Measurements from ENCODE around the gene SLC25A11.
A peak's percentile ranks its signal among the peaks of the same experiment; 100 is the strongest.

Gene SLC25A11

DNA sequence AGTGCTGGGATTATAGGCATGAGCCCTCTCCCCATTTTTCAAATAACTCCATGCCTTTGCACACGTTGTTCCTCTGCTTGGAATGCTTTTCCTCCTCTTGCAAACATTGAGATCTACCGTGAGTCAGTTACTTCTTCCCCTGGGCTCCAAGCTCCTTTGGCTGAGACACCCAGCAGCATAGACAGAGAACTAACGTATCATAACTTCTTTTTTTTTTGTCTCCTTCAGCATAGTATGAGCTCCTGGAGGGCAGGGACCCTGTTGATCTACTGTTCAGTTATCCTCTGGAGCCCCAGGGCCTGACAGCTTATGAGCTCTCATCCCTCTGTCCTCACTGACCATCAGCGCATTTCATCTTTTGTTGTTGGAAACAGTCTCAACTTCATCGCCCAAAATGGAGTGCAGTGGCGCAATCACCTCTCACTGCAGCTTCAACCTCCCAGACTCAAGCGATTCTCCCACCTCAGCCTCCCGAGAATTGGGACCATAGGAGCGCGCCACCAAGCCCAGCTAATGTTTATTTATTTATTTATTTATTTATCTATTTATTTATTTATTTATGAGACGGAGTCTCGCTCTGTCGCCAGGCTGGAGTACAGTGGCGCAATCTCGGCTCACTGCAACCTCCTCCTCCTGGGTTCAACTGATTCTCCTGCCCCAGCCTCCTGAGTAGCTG lies 25.6 kb upstream of the SLC25A11 start:
- DNase-seq, result no peak

DNA sequence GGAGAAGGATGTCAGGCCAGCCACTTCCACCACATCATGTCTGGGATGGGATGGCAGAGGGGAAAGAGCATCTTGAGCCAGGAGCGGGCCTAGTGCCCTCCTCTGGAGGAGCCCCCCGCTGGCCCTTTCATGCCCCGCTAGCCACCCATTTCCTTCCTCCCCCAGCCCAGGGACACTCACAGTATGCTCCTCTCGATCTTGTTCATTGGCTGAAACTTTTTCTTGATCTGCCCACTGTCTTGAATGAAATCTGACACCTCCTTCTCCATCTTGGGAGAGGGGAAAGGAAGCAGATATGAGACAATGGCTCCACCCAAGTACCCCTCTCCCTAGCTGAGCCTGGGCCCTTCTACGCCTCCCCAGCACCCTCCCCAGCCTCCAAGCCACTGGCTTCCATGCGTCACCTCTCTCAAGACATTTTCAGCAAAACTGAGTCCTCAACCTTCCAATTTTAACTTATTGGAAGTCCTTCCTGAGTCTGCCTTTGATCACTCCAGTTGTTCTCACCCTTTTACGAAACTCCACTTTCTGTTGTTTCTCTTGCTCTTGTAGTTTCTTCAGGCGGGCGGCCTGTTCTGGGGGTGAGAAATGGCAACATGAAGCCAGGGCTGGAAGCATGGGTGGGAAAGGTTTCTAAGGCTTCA lies 20.6 kb upstream of the SLC25A11 start:
- DNase-seq, result no peak

DNA sequence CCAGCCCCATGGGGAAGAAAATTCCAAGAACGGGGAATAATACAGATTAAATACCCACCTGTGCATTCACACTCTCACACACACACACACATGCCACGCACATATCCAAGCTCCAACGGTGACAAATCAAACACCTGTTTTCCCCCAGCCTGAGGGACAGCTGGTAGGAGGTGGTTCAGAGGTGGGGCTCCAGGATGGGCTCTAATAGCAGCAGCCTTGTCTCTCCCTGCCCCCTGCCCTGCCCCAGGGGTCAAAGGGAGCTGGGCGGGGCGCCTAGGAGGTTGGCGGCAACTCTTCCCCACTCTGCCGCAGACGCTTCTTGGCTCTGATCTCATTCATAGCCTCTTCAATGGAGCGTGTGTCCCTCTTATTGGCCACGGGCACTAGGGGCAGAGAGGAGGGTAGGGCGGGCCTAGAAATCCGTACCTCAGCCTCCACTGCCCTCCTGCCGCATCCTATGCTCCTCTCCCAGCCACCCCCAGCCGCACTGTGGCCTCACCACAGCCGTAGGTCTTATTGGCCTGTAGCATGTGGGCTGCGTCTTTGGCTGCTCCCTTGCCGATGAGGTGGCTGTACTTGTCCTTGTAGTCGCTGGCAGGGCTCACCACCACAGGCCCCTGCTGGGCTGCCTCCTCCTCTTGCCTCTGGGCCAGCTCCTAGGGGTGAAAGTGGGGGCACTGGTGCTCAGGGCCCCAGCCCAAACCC lies 19.6 kb upstream of the SLC25A11 start:
- no peak for DNase-seq

DNA sequence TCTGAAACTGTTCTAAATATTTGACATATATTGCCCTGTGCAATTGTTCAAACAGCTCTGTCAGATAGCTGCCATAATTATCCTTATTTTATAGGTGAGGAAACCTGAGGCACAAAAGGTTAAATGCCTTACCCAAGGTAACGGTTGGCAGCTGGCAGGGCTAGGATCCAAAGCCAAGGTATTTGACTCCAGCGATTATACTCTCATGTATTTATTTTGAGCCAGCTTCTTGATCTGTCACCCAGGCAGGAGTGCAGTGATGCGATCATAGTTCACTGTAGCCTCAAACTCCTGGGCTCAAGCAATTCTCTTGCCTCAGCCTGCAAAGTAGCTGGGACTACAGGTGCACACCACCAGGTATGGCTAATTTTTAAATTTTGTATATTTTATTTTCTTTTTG lies 18.3 kb upstream of the SLC25A11 start:
- no peak for DNase-seq

DNA sequence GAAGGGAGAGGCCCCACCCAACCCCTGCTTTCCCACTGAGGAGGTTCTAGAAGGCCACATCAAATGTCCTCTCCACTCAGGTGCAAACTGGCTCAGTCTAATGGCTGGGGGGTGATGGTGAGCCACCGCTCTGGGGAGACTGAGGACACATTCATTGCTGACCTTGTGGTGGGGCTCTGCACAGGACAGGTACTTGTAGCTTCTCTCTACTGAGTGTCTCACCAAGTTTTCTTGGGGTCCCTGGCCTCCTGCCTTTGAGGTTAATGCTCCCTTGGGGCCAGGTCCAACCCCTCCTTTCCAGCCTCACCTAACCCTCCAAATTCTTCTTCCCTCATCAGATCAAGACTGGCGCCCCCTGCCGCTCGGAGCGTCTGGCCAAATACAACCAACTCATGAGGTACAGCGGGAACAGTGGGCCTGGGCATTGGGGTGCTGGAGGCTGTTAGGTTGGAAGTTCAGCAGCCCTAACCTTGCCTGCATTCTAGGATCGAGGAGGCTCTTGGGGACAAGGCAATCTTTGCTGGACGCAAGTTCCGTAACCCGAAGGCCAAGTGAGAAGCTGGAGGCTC lies 16.7 kb upstream of the SLC25A11 start:
- DNase-seq, result no peak

DNA sequence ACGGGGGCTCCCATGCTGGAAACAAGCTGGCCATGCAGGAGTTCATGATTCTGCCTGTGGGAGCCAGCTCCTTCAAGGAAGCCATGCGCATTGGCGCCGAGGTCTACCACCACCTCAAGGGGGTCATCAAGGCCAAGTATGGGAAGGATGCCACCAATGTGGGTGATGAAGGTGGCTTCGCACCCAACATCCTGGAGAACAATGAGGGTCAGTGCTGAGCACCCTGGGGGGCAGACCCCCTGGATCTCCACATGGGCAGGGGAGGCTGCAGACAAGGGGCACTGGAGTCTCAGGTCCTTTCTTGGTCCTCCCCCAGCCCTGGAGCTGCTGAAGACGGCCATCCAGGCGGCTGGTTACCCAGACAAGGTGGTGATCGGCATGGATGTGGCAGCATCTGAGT lies 15.2 kb upstream of the SLC25A11 start:
- no peak for DNase-seq

DNA sequence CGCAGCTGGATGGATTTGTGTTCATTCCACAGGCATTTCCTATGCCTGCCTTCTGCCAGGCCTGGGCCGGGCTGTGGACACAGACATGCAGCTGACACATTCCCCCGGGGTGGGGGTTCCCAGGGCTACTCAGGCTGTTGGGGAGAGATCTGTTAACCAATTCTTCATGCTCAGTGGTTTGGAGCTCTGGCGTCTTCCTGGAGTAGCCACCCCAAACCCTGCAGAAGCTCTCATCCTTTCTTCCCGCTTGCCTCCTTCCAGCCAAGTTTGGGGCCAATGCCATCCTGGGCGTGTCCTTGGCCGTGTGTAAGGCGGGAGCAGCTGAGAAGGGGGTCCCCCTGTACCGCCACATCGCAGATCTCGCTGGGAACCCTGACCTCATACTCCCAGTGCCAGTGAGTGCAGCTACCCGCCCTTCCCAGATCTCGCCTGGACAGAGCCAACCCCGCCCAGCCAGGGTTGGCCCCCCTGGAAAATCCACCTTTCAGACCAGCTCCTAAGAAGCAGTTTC lies 13.7 kb upstream of the SLC25A11 start:
- peak; percentile 75 for DNase-seq

DNA sequence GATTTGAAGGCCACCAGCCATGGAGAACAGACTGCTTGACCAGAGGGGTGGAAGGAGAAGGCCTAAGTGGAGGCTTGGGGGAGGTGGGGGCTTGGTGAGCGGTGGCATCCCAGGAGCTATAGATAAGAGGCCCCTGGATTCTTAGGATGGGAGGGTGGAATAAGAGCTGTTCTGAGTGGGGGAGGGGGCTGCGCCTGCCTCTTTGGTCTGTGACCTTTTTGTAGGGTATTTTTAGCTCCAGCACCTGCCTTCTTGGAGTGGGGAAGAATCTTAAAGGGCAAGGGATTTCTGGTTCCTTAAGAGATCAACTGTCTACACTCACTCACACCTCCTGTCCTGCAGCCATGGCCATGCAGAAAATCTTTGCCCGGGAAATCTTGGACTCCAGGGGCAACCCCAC lies 11.6 kb upstream of the SLC25A11 start:
- no peak for DNase-seq

DNA sequence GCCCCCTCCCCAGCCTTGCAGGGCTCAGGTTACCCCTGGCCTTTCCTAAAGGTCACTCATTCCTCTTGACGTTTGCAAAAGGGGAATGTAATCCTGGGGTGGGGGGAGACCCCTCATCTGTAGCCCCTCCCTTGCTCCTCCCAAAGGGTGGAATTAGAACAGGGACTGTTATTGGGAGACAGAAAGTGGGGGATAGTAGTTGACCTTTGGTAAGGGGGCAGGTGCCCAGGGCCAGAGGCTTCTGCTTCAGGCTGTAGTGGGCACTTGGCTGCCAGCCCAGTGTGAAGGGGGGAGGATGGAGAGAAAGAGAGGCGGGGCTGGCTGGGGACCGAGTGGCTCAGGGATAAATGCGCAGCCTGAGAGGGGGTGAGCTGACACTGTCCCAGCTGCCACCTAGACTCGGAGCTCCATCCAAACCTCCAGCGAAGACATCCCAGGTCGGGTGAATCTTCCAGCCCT lies 10.9 kb upstream of the SLC25A11 start, which contains the start of gene ENO3:
TSS of gene ENO3 (plus strand) at position 374 of the 459 bp plus-strand sequence. CDS start 711 bp downstream, outside the sequence.
- DNase-seq, result no peak

DNA sequence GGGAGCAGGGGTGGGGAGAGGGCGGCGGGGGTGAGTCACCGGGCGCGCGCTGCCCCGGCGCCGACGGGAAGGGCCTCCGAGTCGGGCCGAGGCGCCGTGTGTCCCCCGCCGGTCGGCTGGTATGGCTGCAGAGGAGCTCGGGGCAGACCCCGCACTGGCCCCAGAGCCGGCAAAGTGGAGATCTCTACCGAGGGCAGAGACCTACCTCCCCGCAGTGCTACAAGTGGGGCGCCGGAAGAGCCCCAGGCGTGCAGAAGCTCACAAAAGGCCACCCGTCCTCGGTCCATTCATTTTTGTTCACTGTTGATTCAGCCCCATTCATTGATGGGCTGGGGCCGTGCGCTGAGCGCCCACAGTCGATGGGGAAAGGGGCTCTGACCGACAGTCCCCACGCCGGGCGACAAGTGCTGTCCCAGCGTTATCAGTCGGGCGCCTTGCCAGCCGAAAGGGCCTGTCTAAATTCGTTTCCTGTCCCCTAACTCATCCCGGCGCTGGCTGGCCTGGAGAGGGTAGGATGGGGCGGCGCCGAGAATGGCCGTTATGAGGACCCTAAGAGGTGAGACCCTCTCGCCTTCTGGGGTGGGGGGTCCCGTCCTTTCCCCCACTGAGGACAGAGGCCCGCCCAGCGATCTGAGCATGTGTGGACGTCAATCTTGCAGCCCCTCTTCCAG lies 10.4 kb upstream of the SLC25A11 start:
- peak; percentile 61 for DNase-seq

DNA sequence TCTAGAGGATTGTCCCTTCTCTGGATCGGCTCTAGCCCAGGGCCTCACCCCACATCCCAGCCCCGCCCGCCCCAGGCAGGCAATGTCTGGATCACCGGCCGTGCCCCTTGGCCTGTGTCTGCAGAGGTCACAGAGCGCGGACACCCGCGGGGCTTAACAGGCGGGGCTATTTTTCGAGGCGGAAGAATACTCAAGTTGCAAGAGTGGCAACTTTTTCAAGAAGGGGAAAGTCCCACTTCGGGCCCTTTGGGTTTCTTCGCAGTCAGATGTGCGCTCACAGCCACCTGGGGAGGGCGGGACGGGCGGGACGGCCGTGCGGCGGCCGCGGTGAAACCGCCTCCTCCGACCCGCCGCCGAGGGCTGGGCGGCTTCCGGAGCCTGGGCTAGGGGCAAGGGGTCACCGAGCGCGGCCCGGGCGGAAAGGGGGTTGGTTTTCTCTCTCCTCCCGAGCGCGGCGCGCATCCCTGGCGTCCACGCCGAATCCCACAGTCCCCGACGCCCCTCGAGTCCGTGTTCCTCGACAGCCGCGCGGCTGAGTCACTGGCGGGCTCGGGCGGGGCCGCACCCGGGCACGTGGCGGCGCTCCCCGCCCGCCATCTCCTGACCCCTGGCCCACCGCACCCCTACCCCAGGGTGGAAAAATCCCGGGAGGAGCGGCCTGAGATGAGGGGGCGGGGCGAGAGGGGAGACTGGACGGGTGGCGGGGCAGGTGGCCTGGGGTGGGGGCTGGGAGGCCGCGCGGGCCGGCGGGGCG lies 9.7 kb upstream of the SLC25A11 start:
- DNase-seq, result peak; percentile 78

DNA sequence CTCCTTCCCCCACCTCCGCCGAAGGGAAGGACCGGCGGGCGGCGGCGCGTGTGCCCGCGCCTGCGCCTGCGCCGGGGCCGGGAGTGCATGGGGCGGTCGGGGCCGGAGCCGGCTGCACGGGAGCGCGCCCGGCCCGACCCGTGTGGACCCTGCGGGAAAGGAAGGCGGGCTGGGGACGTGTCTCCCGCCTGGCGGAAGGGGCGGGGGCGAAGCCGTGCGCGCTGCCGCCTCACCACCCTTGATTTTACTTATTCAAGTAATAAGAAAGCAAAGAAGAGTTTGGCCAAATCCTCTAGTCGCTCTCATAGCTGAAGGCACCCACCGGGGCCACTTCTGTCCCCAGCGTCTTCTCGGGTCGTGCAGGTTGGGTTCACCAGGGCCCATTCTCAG lies 9.1 kb upstream of the SLC25A11 start:
- peak; percentile 91 for DNase-seq

DNA sequence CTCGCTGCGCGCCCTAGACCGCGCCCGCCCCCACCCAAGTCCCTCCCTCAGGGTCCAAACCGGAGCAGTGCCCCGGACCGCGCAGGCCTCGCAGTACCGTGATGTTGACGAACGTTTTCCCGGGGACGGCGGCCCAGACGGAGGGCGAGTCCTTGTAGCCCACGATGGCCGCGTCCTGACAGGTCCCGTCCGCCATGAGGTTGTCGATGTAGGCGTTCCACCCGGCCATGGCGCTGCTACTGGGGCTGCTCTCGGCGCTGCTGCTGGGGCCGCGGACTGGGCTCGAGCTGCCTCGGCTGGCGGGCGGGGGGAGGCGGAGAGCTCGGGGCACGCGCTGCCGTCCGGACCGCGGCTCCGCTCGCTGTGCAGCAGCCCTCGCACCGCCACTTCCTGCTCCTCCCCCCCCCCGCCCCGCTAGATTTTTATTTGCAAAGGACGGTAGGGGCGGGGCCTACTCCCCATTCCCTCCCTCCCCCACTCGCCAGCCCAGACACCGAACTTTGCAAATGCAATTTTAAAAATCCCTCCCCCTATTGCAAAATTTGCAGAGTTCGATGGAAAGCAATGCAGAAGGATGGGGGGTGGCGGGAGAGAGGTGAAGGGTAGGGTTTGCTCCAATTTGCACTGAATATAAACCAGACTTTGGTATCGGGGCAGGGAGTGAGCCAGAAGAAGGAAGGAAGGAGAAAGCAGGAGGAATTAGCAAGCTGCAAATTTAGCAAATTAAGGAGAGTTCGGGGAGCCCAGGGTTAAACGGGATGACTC lies 8.5 kb upstream of the SLC25A11 start, which contains the start of gene PFN1:
TSS of gene PFN1 (minus strand) at position 365 of the 765 bp plus-strand sequence. CDS start at position 229, 136 bp downstream.
- peak; percentile 94 for DNase-seq

DNA sequence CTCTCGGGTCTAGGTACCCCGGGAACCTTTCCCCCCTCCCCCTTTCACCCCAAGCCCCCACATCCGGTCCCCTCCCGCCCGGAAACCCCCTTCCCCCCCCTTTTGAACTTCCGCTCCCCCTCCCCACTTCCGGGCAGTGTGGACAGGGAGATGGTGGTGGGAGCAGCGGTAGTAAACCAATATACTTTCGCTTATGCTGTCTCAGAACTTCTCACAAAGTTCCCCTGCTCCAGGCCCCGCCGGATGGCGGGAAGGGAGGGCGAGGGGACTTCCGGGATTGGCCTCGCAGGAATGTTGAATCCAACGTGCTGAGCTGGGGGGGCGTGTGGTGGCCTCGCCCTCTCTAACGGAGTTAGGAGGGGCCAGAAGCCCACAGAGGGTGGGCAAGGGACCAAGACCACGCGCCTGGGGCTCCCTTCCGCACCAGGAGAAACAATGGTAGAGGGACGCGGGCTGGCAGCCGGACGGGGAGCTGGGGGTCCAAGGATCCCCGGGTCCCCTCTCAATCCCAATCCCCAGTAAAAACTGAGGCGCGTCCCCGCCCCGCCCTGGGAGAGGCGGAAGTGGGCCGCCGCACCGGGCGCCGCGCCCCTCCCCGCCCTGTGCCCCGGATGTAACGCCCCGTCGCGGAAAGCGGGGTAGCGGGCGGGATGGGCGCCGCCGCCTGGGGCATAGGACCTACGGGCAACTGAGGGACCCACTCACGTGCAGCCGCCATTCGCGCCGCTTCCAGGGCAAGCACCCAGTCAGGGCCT lies 7.7 kb upstream of the SLC25A11 start:
- peak; percentile 82 for DNase-seq

DNA sequence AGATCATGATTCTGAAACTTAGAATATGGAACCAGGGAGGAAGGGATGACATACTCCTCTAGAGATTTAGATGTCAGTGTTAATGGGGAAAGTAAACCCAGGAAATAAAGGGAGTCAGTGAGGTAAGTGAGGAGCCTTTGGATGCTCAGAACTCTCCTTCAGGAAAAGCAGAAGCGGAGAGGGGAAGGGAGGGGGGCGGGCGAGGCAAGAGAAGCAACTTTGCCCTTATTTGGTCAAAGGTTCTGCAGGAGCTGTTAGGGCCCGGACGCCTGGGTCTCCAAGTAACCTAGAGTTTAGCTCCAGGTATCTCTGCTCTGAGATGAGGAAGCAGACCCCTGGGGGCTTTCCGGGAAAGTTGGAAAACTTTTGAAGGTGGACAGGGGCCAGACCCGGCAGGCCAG lies 7.2 kb upstream of the SLC25A11 start:
- no peak for DNase-seq

DNA sequence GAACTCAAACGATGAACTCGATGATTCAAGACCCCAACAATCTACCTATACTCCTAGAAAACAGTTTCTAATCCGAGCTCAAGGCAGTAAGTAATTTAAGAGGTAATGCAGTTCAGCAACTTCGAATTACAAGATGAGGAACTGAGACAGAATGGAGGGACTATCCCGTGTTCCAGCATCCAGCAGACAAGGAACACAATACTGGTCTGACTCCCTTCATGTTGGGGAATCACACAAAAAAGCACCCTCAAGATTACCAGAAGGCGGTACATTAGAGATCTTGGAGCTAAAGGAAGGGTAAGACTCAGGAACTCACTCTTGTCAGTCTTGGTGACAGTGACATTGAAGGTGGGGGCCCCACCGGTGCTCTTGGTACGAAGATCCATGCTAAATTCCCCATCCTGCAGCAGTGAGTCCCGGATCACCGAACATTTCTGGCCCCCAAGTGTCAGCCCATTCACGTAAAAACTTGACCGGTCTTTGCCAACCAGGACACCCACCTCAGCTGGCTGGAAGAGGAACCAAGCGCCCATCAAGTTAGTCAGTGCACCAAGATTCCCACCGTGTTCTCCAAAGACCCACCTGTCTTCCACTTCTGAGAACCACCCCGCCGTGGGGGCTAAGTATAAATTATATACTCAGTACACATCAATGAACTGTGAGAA lies 6.6 kb upstream of the SLC25A11 start:
- no peak for DNase-seq

DNA sequence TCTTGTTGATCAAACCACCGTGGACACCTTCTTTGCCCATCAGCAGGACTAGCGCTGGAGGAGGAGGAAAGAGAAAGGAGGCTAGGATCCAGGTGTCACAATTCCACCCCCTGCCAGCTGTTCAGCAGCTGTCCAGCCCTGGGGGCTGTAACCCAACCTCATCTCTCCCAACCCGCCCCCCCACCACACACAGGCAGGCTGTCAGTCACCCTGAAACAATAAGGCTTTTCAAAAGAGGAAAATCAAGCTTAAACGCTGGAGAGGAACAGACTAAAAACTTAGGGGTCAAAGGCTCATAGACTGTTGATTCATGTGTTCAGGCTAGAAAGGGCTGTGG lies 6.1 kb upstream of the SLC25A11 start:
- DNase-seq, result no peak

DNA sequence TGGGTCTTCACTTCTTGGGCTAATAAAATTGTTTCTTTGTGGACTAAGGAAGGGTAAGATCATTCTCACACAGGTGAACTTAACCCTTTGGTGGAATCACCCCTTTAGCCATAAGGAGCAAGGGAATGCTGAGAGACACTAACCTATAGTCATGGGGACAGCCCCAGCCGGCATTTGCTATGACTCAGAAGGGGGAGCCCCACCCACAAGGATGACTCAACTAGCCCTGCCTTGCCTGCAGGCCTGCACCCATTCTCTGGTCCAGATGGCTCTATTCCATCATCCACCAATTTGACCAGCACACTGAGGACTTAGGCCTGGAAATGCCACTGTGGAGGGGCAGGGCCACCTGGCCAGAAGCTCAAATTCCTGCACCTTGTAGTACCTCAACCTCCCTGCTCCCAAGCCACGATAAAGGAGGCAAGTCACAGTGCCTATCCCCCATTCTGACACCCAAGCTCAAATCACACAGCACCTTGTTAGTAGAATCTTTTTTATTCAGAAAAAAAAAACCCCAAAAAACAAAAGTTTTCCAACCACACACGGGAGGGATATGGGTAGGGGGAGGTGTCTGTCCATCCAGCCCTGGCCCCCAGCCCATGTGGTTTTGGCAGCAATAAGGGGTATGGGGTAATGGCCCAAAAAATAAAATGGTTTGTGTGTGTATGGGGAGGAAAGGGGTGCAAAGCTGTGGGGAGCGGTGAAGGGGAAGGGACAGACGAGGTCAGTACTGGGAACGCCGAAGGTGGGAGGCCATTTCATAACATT lies 5.5 kb upstream of the SLC25A11 start:
- no peak for DNase-seq

DNA sequence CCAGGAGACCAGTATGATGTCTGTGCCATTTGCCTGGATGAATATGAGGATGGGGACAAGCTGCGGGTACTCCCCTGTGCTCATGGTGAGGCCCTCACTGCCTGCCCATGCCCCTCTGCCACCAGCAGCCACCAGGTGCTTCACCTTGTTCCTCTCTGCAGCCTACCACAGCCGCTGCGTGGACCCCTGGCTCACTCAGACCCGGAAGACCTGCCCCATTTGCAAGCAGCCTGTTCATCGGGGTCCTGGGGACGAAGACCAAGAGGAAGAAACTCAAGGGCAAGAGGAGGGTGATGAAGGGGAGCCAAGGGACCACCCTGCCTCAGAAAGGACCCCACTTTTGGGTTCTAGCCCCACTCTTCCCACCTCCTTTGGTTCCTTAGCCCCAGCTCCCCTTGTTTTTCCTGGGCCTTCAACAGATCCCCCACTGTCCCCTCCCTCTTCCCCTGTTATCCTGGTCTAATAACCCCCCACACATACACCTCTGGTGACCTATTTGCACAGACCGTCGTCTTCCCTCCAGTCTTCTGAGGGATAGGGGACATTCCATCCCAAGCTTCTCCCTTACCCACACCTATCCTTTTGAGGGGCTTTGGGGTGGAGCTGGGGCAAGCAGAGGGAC lies 4.8 kb upstream of the SLC25A11 start:
- DNase-seq, result no peak
